Stimulated activated CD4-positive, alpha-beta T cell treated with anti-CD3 and anti-CD28 coated beads, Interleukin-1b, Interleukin-23, amount 100 ng/mL, for 48 hours (primary cell): ENCODE data around the gene UNG.
A peak's percentile ranks its signal among the peaks of the same experiment; 100 is the strongest.
"Not testable (repeated sequence)": the region's sequence is repeated elsewhere in the genome, so short reads cannot be mapped to it uniquely, and the experiment has no call there.

Source experiments
- DNase-seq: peaks from one replicate; pipeline ENCODE4 v3.0.0-alpha.2; 2020

The UNG gene

DNA sequence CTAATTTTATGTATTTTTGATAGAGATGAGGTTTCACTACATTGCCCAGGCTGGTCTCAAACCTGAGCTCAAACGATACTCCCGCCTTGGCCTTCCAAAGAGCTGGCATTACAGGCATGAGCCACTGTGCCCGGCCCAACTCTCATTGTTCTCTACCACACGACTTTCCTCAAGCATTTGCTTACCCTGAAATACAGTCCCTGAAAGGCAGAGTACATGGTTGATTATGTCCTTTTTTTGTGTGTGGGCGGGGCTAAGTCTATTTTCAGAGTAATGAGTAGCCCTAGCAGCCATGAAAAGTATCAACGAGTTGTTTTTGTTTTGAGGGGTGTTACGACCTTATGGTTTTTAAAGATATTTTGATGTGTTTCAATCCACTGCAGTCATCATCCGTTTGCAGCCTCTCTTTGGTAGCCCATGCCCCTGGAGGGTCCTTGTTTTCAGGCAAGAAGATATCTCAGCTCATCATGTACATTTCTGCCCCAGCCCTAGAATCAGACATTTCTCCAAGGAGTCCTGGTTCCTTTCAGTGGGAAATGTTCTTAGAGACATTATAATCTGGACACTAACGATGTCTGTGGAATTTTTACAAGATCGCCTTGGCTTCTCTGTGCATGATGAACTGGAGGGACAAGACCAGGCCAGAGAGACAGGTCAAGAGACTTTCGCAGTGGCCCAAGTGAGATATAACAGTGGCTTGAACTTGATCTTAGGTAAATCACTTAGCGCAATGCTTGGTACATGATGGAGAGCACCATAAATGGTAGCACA, 27.7 kb downstream of the UNG start:
- no peak for DNase-seq

DNA sequence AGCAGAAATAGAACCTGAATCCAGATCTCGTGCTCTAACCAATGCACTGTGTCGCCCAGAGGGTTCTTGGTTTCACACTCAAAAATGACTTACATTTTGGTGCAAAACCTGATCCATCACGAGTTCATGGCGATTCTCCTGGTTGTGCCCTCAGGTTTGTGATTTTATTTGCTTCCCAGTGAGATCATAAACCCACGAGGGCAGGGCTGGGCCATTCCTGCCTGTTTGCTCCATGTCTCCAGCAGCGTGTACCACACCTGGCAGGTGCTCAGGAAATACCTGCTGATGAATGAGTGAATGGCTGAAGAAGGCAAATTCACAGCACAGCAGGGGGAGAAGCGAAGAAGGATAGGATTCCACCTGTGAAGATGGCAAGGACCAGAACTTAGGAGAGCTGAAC, 28.4 kb downstream of the UNG start:
- DNase-seq: no peak

DNA sequence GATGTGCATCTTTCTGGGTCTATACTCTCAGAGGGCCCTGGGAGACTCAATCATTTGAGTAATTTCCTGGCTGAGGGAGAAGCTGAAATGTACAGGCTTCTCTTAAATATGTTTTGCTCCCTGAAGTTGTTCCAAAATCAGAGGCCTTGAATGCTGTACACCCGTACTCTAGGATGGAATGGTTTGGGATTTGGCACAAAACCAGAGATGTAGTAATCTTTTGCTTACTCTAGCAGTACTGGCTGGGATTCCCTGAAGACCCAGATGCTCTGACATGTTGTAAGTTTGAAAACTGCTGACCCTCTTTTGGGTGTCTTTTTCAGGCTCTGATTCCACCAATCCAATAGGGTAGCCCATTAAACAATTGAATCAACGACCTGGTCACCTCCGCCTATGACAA, 29.4 kb downstream of the UNG start:
- DNase-seq: no peak

DNA sequence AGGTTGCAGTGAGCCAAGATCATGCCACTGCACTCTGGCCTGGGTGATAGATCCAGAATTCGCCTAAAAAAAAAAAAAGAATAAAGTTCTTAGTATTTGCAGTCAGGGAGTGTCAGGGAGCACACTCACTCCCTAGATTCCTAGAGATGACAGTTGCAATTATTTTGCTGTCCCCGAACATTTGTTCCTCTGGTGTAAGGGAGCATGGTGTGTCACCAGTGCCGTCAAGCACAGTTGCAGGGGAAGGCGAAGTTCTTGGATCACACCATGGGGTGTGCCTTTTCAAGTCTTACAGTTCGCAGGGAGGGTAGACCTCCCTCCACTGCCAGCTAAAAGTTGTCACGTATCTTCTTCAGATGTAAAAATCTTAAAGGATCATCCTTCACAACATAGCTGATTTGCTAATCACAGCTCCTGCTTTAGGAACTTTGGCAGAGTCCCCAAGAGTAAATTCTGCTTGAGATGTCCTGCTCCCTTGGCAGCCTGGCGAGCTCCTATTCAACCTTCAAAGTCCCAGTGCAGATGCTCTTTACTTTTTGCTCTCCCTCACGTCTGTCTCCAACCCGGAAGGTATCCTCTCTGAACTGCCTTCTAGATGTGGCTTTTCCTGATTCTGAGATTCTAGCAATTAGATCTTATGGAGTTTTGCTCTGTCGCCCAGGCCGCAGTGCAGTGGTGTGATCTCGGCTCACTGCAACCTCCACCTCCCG, 30.3 kb downstream of the UNG start:
- no peak for DNase-seq

DNA sequence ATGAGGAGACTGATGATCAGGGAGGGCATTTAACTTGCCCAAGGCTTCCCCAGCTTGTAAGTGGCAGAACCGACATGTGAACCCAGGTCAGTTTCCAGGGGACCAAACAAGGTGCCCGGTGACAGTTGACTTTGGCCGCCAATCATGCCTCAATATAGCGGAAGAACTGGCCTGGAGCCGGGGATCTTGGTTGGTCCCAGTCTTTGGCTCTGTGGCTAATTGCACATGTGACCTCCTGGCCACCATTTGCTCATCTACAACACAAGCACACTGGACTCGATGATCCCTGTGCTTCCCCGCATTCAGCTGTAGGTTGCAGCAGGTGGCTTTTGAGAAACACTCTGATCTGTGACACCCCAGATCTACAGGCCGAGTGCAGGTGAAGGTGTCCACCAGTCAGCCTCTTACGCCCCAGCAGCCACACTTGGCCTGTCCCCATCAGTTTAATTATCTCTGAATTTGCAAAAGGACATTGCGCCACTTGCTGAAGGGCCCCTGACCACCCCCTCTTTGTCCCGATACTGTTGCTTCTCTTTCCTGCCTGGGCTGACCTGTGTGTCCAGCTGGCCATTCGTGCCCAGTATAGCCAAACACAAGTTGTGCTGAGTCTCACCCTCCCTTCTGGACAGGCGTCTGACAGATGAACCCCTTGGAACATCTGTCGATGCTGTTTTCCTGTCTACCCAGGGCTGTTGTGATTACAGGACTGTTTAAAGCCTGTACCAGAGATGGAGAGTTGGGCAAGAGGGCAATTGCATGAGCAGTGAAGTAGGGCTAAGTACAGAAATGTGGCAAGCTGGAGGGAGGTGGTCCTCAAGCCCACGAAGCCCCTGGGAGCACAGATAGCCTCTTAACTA, 33.1 kb downstream of the UNG start:
- no peak for DNase-seq

DNA sequence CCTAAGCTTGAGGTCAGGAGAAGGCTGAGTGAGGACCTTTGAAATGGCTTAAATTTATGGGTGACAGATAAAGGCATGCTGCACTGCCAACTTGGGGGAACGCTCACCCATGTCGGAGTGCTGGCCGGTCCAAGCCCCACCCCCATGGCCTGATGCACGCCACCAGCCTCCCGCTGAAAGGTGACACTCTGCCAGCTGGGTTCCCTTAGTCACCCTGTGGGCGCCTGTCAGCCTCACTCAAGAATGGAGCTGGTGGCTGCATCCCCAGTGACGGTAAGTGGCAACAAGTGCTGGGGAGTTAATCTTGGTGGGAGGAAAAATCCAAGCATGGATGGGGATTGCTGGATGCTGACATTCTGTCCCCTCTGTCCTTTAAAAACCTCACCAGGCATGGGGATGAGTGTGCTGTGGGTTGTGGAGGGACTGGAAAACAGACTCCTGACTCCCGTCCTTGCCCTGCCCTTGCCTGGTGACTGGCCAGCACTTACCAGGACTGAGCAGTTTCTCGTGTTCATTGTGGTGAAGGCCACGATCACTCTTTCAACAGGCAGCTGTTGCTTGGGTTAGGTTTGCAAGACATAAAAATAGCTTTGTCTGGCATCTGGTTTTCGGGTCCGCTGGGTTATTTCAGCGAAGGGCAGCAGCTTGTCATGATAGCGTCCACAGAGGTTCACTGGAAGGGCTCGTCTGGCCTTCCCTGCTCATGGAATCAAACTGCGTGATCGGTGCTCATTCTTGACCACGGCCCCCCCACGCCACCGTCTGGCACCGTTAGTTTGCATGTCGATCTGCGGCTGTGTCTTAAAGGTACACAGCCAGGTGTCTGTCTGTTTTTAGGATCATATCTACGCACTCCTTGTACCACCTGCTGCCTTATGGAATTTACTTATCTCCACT, 34.0 kb downstream of the UNG start:
- no peak for DNase-seq

DNA sequence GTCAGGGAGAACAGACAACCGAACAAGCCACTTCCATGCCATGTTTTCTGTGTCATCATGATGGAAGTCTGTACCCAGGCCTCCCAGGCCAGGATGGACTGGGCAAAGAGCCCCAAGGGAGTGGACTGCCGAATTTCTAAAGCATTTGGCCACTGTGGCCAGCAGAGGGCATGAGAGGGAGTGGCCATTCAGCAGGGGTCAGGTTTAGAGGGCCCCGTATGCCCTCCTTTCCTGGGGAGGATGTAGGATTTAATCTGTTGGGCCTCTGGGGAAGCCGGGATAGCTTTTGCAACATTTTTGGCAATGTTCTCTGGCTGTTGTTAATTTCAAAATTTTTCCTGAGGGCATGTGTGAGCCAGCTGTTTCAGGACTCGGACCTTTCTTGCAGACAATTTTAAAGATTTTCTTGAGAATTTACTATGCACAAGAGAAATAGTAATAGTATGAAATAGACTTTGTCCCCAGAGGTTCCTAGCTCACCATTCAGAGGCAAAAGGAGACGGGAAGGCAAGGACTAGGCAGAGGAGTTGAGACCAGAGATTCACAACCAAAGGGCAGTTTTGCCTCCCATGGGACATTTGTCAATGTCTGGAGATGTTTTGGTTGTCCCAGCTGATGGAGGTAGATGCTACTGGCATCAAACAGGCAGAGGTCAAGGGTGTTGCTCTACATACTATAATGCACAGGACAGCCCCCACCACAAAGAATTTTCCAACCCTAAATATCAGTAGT, 37.0 kb downstream of the UNG start:
- DNase-seq: no peak

DNA sequence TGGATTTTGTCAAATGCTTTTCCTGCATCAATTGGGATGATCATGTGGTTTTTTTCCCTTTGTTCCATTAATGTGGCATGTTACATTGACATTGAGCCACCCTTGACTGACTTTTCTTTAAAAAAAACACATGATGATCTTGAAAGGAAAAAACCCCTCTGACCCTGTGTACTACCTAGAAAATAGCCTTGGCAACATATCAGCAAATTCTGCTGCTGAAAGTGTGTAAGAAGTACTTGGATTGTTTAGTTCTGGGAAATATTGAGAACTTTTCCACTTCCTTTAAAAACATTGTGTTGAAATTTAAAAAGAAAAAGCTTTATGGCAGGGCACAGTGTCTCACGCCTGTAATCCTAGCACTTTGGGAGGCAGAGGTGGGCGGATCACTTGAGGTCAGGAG, 39.7 kb downstream of the UNG start:
- no peak for DNase-seq

DNA sequence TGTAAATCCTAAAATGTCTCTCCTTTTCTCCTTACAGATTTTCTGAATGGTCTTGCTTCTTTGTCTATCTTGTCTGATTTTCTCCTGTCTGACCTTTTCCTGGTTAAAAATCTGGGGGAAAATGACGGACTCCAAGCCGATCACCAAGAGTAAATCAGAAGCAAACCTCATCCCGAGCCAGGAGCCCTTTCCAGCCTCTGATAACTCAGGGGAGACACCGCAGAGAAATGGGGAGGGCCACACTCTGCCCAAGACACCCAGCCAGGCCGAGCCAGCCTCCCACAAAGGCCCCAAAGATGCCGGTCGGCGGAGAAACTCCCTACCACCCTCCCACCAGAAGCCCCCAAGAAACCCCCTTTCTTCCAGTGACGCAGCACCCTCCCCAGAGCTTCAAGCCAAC, 42.0 kb downstream of the UNG start:
- DNase-seq: no peak

DNA sequence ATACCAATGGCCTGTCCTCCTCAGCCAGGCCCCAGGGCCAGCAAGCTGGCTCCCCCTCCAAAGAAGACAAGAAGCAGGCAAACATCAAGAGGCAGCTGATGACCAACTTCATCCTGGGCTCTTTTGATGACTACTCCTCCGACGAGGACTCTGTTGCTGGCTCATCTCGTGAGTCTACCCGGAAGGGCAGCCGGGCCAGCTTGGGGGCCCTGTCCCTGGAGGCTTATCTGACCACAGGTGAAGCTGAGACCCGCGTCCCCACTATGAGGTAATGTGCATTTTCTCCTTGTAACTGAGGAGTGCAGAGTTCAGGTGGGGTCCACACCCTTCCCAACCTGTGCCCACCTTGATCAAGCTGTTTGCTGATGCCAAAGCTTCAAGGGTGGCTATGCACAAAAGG, 42.4 kb downstream of the UNG start:
- no peak for DNase-seq

DNA sequence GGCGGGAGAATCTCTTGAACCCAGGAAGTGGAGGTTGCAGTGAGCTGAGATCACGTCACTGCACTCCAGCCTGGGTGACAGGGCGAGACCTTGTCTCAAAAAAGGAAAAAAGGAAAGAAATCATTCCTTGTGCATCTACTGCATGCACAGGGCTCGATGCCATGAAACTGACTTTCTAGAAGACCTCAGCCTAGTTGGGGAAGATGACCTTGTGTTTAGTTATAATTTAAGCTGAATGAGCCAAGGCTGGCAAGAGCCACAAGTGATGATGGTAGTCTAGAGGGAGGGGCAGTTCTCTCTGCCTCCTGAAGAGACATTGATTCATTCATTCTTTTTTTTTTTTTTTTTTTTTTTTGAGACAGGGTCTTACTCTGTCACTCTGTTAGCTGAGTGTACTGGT, 43.2 kb downstream of the UNG start:
- no peak for DNase-seq

DNA sequence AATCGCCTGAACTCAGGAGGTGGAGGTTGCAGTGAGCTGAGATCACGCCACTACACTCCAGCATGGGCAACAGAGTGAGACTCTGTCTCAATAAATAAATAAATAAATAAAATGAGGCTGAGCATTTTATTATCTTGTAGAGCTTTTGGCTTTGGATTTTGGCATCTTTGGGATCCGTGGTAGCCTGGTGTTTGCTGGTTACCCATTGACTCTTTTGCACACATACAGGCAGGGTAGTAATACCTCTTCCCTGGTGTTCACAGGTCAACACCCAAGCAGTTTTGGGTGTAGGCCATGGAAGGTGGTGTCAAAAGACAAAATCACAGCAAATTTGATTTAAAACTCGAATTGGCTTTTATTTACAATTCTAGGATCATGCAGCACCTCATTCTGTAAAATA, 46.8 kb downstream of the UNG start:
- no peak for DNase-seq

DNA sequence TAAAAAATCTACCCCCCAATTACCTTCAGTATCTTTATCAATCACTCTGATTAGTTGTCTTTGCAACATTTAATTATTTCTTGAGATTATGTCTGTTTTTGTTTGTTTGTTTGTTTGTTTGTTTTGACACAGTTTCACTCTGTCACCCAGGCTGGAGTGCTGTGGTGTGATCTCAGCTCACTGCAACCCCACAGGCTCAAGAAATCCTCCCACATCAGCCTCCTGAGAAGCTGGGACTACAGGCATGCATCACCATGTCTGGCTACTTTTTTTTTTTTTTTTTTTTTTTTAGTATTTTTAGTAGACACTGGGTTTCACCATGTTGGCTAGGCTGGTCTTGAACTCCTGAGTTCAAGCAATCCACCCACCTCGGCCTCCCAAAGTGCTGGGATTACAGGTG, 49.7 kb downstream of the UNG start:
- not testable (repeated sequence) for DNase-seq

DNA sequence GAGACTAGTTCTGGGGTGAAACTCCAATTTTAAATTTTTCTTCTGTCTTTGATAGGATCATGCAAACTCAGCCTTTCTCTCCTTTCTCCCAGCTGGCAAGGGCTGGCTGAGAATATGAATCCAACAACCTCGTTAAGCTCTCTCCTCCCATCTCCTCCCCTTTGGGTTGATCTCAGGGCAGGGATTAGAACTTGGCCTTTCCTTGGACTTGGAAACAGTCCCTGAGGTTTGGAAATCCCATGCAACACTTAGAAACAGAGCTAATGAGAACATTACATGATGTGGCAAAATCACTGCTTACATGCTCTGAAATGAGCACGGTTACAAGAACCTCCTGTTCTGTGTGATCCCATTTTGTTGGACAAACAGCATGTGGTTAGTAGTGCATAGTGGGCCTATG, 50.6 kb downstream of the UNG start:
- DNase-seq: no peak

DNA sequence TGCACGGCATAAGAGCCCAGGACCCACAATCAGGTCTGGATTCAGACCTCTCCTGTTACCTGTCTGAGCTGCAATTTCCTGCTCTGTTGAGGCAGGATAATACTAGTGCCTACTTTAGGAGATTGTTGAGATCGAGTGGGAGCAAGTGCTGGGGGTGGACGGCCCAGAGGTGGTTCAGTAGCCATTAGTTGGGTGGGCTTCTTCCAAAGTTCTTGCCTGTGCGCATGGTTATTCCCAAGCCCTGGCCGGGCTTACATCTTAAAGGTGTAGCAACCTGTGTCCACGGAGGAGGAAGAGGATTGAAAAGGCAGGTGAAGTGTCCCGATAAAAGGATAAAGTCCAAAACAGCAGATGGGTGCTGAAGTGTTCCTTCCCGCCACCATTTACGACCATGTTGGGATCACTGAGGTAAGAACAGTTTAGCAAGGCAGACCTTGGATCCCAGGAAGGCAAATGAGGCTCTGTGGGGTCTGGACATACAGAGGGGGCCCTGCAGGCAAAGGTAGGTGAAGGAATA, 52.8 kb downstream of the UNG start:
- no peak for DNase-seq

DNA sequence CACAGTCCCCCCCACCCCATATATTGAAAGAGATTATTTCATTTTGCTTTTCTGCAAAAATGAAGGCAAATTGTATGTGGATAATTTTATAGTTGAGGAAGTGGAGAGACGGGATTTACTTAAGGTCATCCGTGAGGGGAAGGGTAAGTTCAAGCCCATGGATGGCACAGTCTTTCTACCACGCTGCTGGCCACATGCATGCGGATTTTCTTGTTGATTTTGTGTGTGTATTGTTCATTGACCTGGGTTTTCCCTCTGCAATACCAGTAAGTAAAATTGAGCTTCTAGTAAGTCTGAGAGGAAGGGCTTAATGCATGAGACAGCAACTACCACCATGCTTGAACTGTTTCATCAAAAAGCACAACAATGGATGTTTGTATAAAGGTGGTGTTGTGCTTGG, 54.1 kb downstream of the UNG start:
- DNase-seq: no peak

DNA sequence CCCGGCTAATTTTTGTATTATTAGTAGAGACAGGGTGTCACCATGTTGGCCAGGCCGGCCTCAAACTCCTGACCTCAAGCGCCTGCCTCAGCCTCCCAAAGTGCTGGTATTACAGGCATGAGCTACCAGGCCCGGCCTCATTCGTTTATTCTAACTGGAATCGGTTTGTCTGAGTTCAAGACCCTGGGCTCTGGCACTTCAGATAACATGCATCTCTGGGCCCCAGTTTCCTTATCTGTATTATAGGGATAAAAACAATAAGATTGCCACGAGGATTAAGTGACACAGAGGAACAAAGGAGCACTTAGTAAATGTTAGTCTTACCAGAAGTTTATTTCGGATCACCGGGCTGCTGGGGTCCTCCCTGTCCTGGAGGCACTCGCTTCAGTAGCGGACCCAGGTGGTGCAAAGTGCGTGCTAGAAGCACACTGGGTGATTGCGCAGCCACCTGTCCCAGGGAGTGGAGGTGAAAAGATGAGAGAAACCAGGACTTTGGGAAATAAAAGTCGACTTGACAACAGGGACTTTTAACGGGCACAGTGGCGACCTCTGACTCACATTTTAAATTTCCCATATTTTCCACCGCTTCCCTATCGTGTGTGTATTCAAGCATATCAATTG, 56.5 kb downstream of the UNG start:
- no peak for DNase-seq

DNA sequence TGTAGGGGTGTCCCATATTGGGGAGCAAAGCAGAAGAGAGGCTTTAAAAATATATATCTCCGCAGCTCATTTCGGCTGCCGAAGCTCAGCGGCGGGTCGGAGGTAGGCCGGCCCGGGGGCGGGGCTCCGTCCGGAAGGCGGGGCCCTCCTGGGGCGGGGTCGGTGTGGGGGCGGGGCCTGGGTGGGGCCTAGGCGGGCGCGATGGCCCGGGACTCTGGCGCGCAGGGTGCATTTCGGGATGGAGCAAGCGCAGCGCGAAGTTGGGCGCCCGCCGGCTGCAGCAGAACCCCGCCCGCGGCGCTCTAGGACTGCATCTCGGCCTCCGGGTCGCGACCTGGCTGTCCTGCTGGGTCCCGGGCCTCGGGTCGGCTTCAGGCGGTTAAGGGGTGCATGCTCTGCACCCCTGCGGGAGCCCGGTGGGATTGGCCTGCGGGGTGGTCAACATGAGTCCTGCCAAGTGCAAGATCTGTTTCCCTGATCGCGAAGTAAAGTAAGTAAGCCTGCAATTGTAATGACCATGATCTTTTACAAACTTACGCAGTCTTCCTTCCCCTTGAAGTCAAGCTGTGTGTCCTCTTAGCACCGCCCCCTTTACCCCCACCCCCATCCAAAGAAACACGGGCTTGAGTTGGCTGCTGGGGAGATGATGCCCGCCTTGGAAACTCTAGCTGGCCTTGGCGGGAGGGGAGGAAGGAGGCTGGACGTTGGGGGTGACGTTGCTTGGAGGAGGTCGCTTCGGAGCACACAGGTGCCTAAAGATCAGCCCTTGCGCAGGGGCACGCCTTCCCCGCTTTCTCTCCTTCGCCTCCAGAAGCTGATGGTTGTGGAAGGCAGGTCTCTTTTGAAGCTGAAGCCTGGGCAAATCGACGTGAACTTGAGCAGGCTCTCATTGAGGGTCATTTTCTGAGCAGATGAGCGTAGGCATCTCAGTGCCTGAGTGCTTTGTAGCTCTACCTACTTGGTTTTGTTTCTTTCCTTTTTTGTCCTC, 57.3 kb downstream of the UNG start:
- peak; percentile 81 for DNase-seq

DNA sequence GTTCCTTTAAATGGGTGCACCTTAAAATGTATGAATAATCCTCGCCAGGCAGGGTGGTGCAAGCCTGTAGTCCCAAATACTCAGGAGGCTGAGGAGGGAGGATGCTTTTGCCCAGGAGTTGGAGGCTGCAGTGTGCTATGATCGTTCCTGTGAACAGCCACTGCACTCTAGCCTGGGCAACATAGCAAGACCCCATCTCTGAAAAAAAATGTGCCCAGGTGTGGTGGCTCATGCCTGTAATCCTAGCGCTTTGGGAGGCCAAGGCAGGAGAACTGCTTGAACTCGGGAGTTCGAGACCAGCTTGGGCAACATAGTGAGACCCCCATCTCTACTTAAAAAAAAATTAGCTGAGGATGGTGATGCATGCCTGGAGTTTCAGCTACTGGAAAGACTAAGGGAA, 58.6 kb downstream of the UNG start:
- no peak for DNase-seq

DNA sequence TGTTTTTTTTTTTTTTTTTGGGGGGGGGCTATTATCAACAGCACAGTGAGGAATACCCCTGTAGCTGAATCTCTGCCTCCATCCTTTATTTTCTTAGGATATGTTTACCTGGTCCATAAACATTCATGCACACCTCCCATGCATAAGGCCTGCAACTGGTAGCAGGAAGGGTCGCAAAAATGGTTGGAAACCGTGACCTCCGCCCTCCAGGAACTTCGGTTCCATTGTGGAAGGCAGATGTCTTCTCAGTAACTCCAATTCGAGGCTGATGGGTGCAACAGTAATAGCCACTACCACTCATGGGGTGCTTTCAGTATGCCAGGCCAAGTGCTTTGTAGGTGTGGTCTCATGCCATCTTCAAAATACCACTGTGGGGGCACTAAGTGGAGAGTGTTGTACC, 59.2 kb downstream of the UNG start:
- no peak for DNase-seq
